Naive thymus-derived CD4-positive, alpha-beta T cell (primary cell): ENCODE measurements around the gene GUCY1A2. TPM values are rescaled to one million over a fixed set of nuclear protein-coding genes. Genes with fewer than 3 reads are reported as not detected.
"Not testable (repeated sequence)": the region's sequence is repeated elsewhere in the genome, so short reads cannot be mapped to it uniquely, and the experiment has no call there.

Experiments
- ATAC-seq: fragments of 150-1000 bp; cut with Tn5 transposase; 2 replicates; pipeline ENCODE4 v1.10.0; 2021; ENCODE audit warnings: mild to moderate bottlenecking, moderate library complexity
- CTCF ChIA-PET: fragments of 350-600 bp; sonication (Branson Sonifier 250); formaldehyde crosslinking; loops from one replicate; lab custom pipeline; 2021; ENCODE audit warnings: antibody characterized with exemption; lab: Charles Lee
- POLR2A ChIA-PET: fragments of 350-600 bp; sonication (Branson Sonifier 250); formaldehyde crosslinking; loops from one replicate; lab custom pipeline; 2021; ENCODE audit warnings: antibody characterized with exemption, inconsistent platforms; lab: Charles Lee
- DNase-seq, 9 donors: peaks; one replicate each; pipeline versions ENCODE4 v3.0.0 to v3.0.0-alpha.2; 2020 to 2022; ENCODE audit warnings: mixed read lengths in 1 of 9
- H3K27ac ChIP-seq: one replicate; pipeline ENCODE4 v1.7.0; 2013; ENCODE audit warnings: mild to moderate bottlenecking, low read depth, low read length, moderate library complexity
- H3K27me3 ChIP-seq, 2 donors: one replicate each; pipeline ENCODE4 v1.7.0; 2013; ENCODE audit warnings: low read length in 2 of 2, mild to moderate bottlenecking in 2 of 2, moderate library complexity in 2 of 2; ENCODE audit not compliant: control insufficient read depth in 2 of 2, insufficient read depth in 2 of 2
- H3K36me3 ChIP-seq, 3 experiments: 1 replicate in 2 of 3; 2 replicates in 1 of 3; pipeline ENCODE4 v1.7.0; 2013; ENCODE audit warnings: low read length in 3 of 3, mild to moderate bottlenecking in 3 of 3, moderate library complexity in 1 of 3; ENCODE audit not compliant: insufficient read depth in 3 of 3, control insufficient read depth in 2 of 3
- H3K4me1 ChIP-seq, 2 donors: one replicate each; pipeline ENCODE4 v1.7.0; 2013; ENCODE audit warnings: low read length in 2 of 2, mild to moderate bottlenecking in 2 of 2, moderate library complexity in 1 of 2; ENCODE audit not compliant: control insufficient read depth in 2 of 2, insufficient read depth in 2 of 2
- H3K4me3 ChIP-seq: 2 replicates; pipeline ENCODE4 v1.7.0; 2013; ENCODE audit warnings: mild to moderate bottlenecking, low read length
- H3K9me3 ChIP-seq, 3 experiments: 1 replicate in 2 of 3; 2 replicates in 1 of 3; pipeline ENCODE4 v1.7.0; 2013; ENCODE audit warnings: low read length in 3 of 3; ENCODE audit not compliant: control insufficient read depth in 2 of 3
- H3K27ac Mint-ChIP-seq, 9 donors: one replicate each; pipeline ENCODE4 v1.8.0; 2020 to 2022; ENCODE audit warnings: mixed read lengths in 9 of 9, mild to moderate bottlenecking in 8 of 9, moderate library complexity in 5 of 9, inconsistent platforms in 2 of 9
- H3K27me3 Mint-ChIP-seq, 5 donors: one replicate each; pipeline ENCODE4 v1.8.0; 2021 to 2022; ENCODE audit warnings: mixed read lengths in 5 of 5, mild to moderate bottlenecking in 1 of 5
- H3K36me3 Mint-ChIP-seq, 5 donors: one replicate each; pipeline ENCODE4 v1.8.0; 2020 to 2022; ENCODE audit warnings: mixed read lengths in 5 of 5, mild to moderate bottlenecking in 3 of 5, inconsistent platforms in 1 of 5
- H3K4me1 Mint-ChIP-seq, 7 donors: one replicate each; pipeline ENCODE4 v1.8.0; 2020 to 2022; ENCODE audit warnings: mixed read lengths in 7 of 7, mild to moderate bottlenecking in 3 of 7, inconsistent platforms in 1 of 7
- H3K4me3 Mint-ChIP-seq, 10 donors: one replicate each; pipeline ENCODE4 v1.8.0; 2020 to 2022; ENCODE audit warnings: mild to moderate bottlenecking in 10 of 10, mixed read lengths in 10 of 10, moderate library complexity in 6 of 10, inconsistent platforms in 2 of 10
- H3K9me3 Mint-ChIP-seq, 11 donors: one replicate each; pipeline ENCODE4 v1.8.0; 2020 to 2022; ENCODE audit warnings: mixed read lengths in 11 of 11, mild to moderate bottlenecking in 4 of 11, inconsistent platforms in 1 of 11, moderate library complexity in 1 of 11
- intact Hi-C, 2 donors: fragments of 100-400 bp; cut with micrococcal nuclease; formaldehyde crosslinking; loops; one replicate each; pipeline ENCODE4 v1.15.1; 2023
- polyA plus RNA-seq, 2 donors: library from polyadenylated mRNA; unstranded; fragments of 300-500 nt; fragmentation: Illumina TruSeq; gene quantifications; one replicate each; pipeline ENCODE4 v1.2.3, GENCODE V29; 2021
- total RNA-seq, 6 experiments: library from RNA in 5 of 6; stranded (reverse) in 5 of 6; gene quantifications; 1 replicate in 5 of 6; 2 replicates in 1 of 6; pipeline ENCODE4 v1.2.3 and lab custom pipeline; 2021 to 2026

The GUCY1A2 gene
- total and polyA plus RNA-seq, 7 experiments from 2014 or later, result 0.03 to 0.22 TPM; not detected in 5

- Histone ChIP-seq H3K4me3 (no peak overlapping the region), H3K27me3 (no peaks in the 10 kb centered on the region), H3K27ac (no peak overlapping the region), H3K36me3 (no peaks in the 10 kb centered on the region), H3K4me1 (no peaks in the 10 kb centered on the region), H3K9me3 (no peaks in the 10 kb centered on the region)
- H3K9me3 Mint-ChIP-seq, result peaks cover 0 to 10% (median 8%) of the 10 kb centered on the region in 11 donors
- H3K4me1 Mint-ChIP-seq, result no peaks in the 10 kb centered on the region
- no peak overlapping the region for H3K4me3 Mint-ChIP-seq
- ChIA-PET POLR2A (no interaction called here), CTCF (interaction anchor here (0.6 kb wide), 1 partner anchor 33 kb away, joined by 3 read pairs; no protein-coding TSS in a partner anchor)
- intact Hi-C loops, result no loop called here
- no peak for ATAC-seq
- H3K36me3 Mint-ChIP-seq, result no peaks in the 10 kb centered on the region
- H3K27ac Mint-ChIP-seq, result no peak overlapping the region
- DNase-seq, result no peak
- H3K27me3 Mint-ChIP-seq, result no peaks in the 10 kb centered on the region
These were observed 183.7 kb downstream of the GUCY1A2 start for GRCh38 chr11:106834567-106834966.

GRCh38 chr11:106828976-106829375, 189.3 kb downstream of the GUCY1A2 start:
- H3K36me3 Mint-ChIP-seq, result no peaks in the 10 kb centered on the region
- no peaks in the 10 kb centered on the region for H3K4me1 ChIP-seq
- no peak overlapping the region for H3K27ac Mint-ChIP-seq
- H3K4me3 ChIP-seq, result no peak overlapping the region
- no peaks in the 10 kb centered on the region for H3K27me3 Mint-ChIP-seq
- no peaks in the 10 kb centered on the region for H3K9me3 ChIP-seq
- ATAC-seq (no peak), DNase-seq (no peak)
- peaks cover 0 to 14% (median 8%) of the 10 kb centered on the region in 11 donors for H3K9me3 Mint-ChIP-seq
- H3K4me1 Mint-ChIP-seq, result no peaks in the 10 kb centered on the region
- H3K4me3 Mint-ChIP-seq, result no peak overlapping the region
- intact Hi-C loops, result no loop called here
- no peaks in the 10 kb centered on the region for H3K36me3 ChIP-seq
- H3K27me3 ChIP-seq, result no peaks in the 10 kb centered on the region
- ChIA-PET CTCF (no interaction called here), POLR2A (no interaction called here)
- H3K27ac ChIP-seq, result no peak overlapping the region

GRCh38 chr11:106828576-106828975, 189.7 kb downstream of the GUCY1A2 start:
- Histone ChIP-seq H3K4me1 (no peaks in the 10 kb centered on the region), H3K27ac (no peak overlapping the region), H3K36me3 (no peaks in the 10 kb centered on the region), H3K27me3 (no peaks in the 10 kb centered on the region), H3K9me3 (no peaks in the 10 kb centered on the region), H3K4me3 (no peak overlapping the region)
- no peak for ATAC-seq
- ChIA-PET POLR2A (no interaction called here), CTCF (no interaction called here)
- Mint-ChIP-seq H3K4me1 (no peaks in the 10 kb centered on the region), H3K36me3 (no peaks in the 10 kb centered on the region), H3K27me3 (no peaks in the 10 kb centered on the region), H3K9me3 (peaks cover 0 to 14% (median 8%) of the 10 kb centered on the region in 11 donors), H3K27ac (no peak overlapping the region), H3K4me3 (no peak overlapping the region)
- intact Hi-C loops, result no loop called here
- no peak for DNase-seq

DNA sequence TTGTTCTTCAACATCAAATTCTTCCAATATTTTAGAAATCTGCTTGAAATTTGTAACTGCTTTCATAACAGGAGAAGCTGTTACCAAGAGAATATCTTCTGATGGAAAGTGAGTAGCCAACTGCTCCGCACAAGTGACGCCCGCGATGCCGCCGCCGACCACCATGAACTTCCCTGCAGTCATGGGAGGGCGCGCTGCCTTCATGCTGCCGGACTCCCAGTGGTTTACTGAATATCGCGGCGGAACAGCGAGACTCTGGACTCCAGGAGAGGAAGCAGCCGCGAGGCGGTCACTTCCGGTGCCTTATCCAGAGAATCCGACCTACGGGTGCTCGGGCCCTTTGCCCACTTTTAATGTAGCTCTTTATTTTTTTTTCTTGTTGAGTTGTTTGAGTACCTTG, 190.6 kb downstream of the GUCY1A2 start:
- Histone ChIP-seq H3K4me3 (no peak overlapping the region), H3K27ac (no peak overlapping the region), H3K27me3 (no peaks in the 10 kb centered on the region), H3K4me1 (no peaks in the 10 kb centered on the region), H3K36me3 (no peaks in the 10 kb centered on the region), H3K9me3 (no peaks in the 10 kb centered on the region)
- no peak for ATAC-seq
- H3K36me3 Mint-ChIP-seq, result no peaks in the 10 kb centered on the region
- H3K27me3 Mint-ChIP-seq, result no peaks in the 10 kb centered on the region
- H3K4me1 Mint-ChIP-seq, result no peaks in the 10 kb centered on the region
- ChIA-PET POLR2A (interaction anchor here (0.7 kb wide), 1 partner anchor 48 kb away, joined by 3 read pairs; no protein-coding TSS in a partner anchor), CTCF (no interaction called here)
- H3K27ac Mint-ChIP-seq, result no peak overlapping the region
- H3K9me3 Mint-ChIP-seq, result peaks cover 0 to 17% (median 10%) of the 10 kb centered on the region in 11 donors
- intact Hi-C loops, result no loop called here
- DNase-seq, result no peak
- H3K4me3 Mint-ChIP-seq, result no peak overlapping the region

DNA sequence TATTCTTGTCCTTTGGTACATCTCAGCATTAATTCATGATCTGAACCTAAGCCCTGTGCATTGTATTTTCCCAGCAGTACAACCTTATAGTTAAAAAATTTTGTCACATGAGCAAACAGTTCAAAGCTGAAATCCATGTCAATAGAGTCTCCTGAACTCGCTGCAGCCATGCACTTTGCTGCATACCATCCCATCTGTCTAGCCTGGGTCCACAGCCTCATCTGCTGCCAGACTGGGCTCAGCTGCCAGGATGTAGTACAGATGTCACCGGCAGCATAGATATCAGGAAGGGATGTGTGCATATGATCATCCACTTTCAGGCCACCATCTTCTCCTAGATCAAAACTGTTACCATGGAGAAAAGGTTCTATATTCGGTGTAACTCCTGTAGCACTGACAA, 191.7 kb downstream of the GUCY1A2 start:
- H3K4me3 Mint-ChIP-seq, intact Hi-C loops, H3K36me3 Mint-ChIP-seq, H3K4me3 ChIP-seq, CTCF ChIA-PET, H3K27me3 Mint-ChIP-seq, POLR2A ChIA-PET, DNase-seq, H3K9me3 ChIP-seq, H3K36me3 ChIP-seq, H3K27me3 ChIP-seq, H3K27ac ChIP-seq, ATAC-seq, H3K4me1 ChIP-seq, H3K27ac Mint-ChIP-seq, H3K4me1 Mint-ChIP-seq: not testable (repeated sequence)
- peaks cover 2 to 21% (median 10%) of the 10 kb centered on the region in 11 donors for H3K9me3 Mint-ChIP-seq

DNA sequence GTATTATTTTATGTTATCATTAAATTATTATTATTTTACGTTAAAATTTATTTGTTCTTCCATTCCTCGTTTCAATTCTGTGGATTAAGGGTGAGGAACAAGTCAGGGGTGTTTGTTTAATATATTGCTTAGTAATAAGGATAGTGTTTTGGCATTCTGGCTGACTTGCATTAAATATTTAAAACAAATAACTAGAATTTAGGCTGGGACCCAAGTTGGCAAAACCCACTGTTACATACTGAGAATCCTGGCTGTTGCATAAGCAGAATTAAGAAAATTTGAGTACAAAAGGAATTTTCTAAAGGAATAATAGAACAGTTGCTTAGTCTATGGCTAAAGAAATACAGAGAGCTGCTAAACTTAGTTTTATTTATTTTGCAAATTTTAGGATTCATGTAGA, 196.4 kb downstream of the GUCY1A2 start:
- no peaks in the 10 kb centered on the region for H3K27me3 Mint-ChIP-seq
- ATAC-seq, result no peak
- intact Hi-C loops, result no loop called here
- H3K36me3 Mint-ChIP-seq, result no peaks in the 10 kb centered on the region
- H3K9me3 Mint-ChIP-seq, result peaks cover 0 to 14% (median 5%) of the 10 kb centered on the region in 11 donors
- Histone ChIP-seq H3K4me3 (no peak overlapping the region), H3K36me3 (no peaks in the 10 kb centered on the region), H3K27ac (no peak overlapping the region), H3K9me3 (no peaks in the 10 kb centered on the region), H3K27me3 (no peaks in the 10 kb centered on the region), H3K4me1 (no peaks in the 10 kb centered on the region)
- no peak overlapping the region for H3K4me3 Mint-ChIP-seq
- DNase-seq, result no peak
- no peak overlapping the region for H3K27ac Mint-ChIP-seq
- H3K4me1 Mint-ChIP-seq, result no peaks in the 10 kb centered on the region
- ChIA-PET CTCF (interaction anchor here (0.7 kb wide), 1 partner anchor 55 kb away, joined by 3 read pairs; no protein-coding TSS in a partner anchor), POLR2A (no interaction called here)

DNA sequence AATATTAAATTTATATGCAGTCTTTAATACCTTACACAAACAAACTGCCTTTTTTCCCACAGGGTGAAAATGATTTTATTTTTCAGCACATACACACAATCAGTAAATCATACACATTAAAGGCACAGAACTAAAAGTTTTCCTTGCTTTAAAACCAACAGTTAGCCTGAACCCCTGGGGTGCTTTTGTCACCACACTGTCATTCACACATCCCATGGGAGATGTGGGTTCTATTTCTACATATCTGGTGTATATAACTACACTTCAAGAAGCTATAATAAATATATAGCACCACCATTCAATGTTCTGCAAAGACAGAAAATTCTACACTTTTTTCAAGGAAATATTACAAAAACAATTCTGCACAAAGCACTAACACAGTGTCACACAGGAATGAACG, 197.0 kb downstream of the GUCY1A2 start:
- Mint-ChIP-seq H3K27me3 (no peaks in the 10 kb centered on the region), H3K27ac (no peak overlapping the region), H3K9me3 (peaks cover 0 to 14% (median 5%) of the 10 kb centered on the region in 11 donors), H3K36me3 (no peaks in the 10 kb centered on the region), H3K4me3 (no peak overlapping the region), H3K4me1 (no peaks in the 10 kb centered on the region)
- ATAC-seq, result no peak
- no peak overlapping the region for H3K27ac ChIP-seq
- intact Hi-C loops, result no loop called here
- DNase-seq, result no peak
- H3K36me3 ChIP-seq, result no peaks in the 10 kb centered on the region
- CTCF ChIA-PET, result interaction anchor here (0.7 kb wide), 1 partner anchor 54 kb away, joined by 3 read pairs; no protein-coding TSS in a partner anchor
- H3K4me3 ChIP-seq, result no peak overlapping the region
- POLR2A ChIA-PET, result no interaction called here
- H3K27me3 ChIP-seq, result no peaks in the 10 kb centered on the region
- H3K4me1 ChIP-seq, result no peaks in the 10 kb centered on the region
- no peaks in the 10 kb centered on the region for H3K9me3 ChIP-seq
